Left kidney (tissue), 2 donors: ENCODE data around the gene DVL3. TPM values are rescaled to one million over a fixed set of nuclear protein-coding genes. Genes with fewer than 3 reads are reported as not detected.

Source experiments
- DNase-seq: peaks from one replicate; pipeline ENCODE4 v3.0.0-alpha.2; 2013
- polyA plus RNA-seq: library from polyadenylated mRNA; unstranded; fragments of 120-200 nt; gene quantifications from one replicate; pipeline ENCODE4 v1.2.1, GENCODE V29; 2013; ENCODE audit not compliant: insufficient read length

DVL3 gene
- polyA plus RNA-seq, 1 donor = 83.6 TPM

GRCh38 chr3:184211297-184211696 lies 56.1 kb downstream of the DVL3 start:
- no peak for DNase-seq

DNA sequence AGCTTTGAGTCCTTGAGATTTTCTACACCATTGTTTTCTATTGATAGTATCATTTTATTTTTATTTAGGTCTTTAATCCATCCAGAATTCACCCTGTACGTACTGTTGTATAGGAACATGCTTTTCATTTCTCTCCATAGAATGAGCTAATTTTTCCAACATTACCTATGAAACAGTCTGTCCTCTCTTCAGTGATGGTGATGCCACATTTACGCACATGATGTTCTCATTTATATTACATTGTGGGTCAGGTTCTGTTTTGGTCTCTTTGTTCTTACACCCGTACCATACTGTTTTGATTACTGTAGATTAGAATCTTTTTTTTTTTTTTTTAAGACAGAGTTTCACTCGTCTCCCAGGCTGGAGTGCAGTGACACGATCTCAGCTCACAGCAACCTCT lies 56.5 kb downstream of the DVL3 start:
- no peak for DNase-seq

- no peak for DNase-seq
Measured at GRCh38 chr3:184218814-184219213, 63.6 kb downstream of the DVL3 start.

- no peak for DNase-seq
Measured at GRCh38 chr3:184222521-184222920, 67.3 kb downstream of the DVL3 start.

Other genes with a start within 250 kb of the DVL3 start
- 68.0 TPM for gene ABCC5, start 137.5 kb upstream of the DVL3 start, polyA plus RNA-seq
- not detected for gene HTR3D, start 123.6 kb upstream of the DVL3 start, polyA plus RNA-seq
- gene HTR3C, start 102.3 kb upstream of the DVL3 start, polyA plus RNA-seq = not detected
- gene HTR3E, start 58.3 kb upstream of the DVL3 start, polyA plus RNA-seq = not detected
- gene EIF2B5, start 20.0 kb upstream of the DVL3 start, polyA plus RNA-seq = 54.6 TPM
- 380 TPM for gene AP2M1, start 19.5 kb downstream of the DVL3 start, polyA plus RNA-seq
- 65.4 TPM for gene ABCF3, start 30.8 kb downstream of the DVL3 start, polyA plus RNA-seq
- gene VWA5B2, start 74.2 kb downstream of the DVL3 start, polyA plus RNA-seq = 2.2 TPM
- gene ALG3, start 93.6 kb downstream of the DVL3 start, polyA plus RNA-seq = 37.0 TPM
- gene EEF1AKMT4, start 94.3 kb downstream of the DVL3 start, polyA plus RNA-seq = 2.2 TPM
- 0.25 TPM for gene CAMK2N2, start 106.2 kb downstream of the DVL3 start, polyA plus RNA-seq
- gene ECE2, start 120.6 kb downstream of the DVL3 start, polyA plus RNA-seq = not detected
- gene PSMD2, start 143.9 kb downstream of the DVL3 start, polyA plus RNA-seq = 252 TPM
- 178 TPM for gene EIF4G1, start 159.2 kb downstream of the DVL3 start, polyA plus RNA-seq
- gene FAM131A, start 182.2 kb downstream of the DVL3 start, polyA plus RNA-seq = 9.9 TPM
- 13.1 TPM for gene CLCN2, start 206.2 kb downstream of the DVL3 start, polyA plus RNA-seq
- gene POLR2H, start 206.3 kb downstream of the DVL3 start, polyA plus RNA-seq = 106 TPM
- 3.3 TPM for gene THPO, start 222.8 kb downstream of the DVL3 start, polyA plus RNA-seq
- 10.6 TPM for gene CHRD, start 224.7 kb downstream of the DVL3 start, polyA plus RNA-seq